Astrocyte (in vitro differentiated cells and primary cell): Measurements from ENCODE around the gene SLCO3A1. TPM values are rescaled to one million over a fixed set of nuclear protein-coding genes. Genes with fewer than 3 reads are reported as not detected.

Experiments
- DNase-seq: peaks from one replicate; pipeline ENCODE4 v3.0.0-alpha.2; 2010; ENCODE audit warnings: low read depth
- FAIRE-seq: peaks from 2 replicates; lab custom pipeline; 2011; peaks lifted over from hg19 to GRCh38; lab: Jason Lieb, UNC
- H2AFZ ChIP-seq: 2 replicates; pipeline ENCODE4 v1.6.0; 2012; ENCODE audit warnings: low read depth, low read length, inconsistent platforms
- H3K27ac ChIP-seq: 2 replicates; pipeline ENCODE4 v1.5.1; 2011; ENCODE audit warnings: low read depth, low read length, inconsistent platforms
- H3K27me3 ChIP-seq: 2 replicates; pipeline ENCODE4 v1.6.0; 2011; ENCODE audit warnings: low read length, inconsistent platforms; ENCODE audit not compliant: insufficient read depth
- H3K36me3 ChIP-seq: 2 replicates; pipeline ENCODE4 v1.5.1; 2011; ENCODE audit warnings: low read length, inconsistent platforms; ENCODE audit not compliant: insufficient read depth
- H3K4me1 ChIP-seq: 2 replicates; pipeline ENCODE4 v1.5.1; 2011; ENCODE audit warnings: low read length, inconsistent platforms; ENCODE audit not compliant: insufficient read depth
- H3K4me2 ChIP-seq: 2 replicates; pipeline ENCODE4 v1.6.0; 2012; ENCODE audit warnings: low read length, inconsistent platforms
- H3K4me3 ChIP-seq: 2 replicates; pipeline ENCODE4 v1.5.1; 2011; ENCODE audit warnings: low read depth, mild to moderate bottlenecking, low read length, inconsistent platforms; ENCODE audit not compliant: insufficient read depth
- H3K79me2 ChIP-seq: 2 replicates; pipeline ENCODE4 v1.6.0; 2012; ENCODE audit warnings: mild to moderate bottlenecking, low read length, inconsistent platforms; ENCODE audit not compliant: insufficient read depth
- H3K9ac ChIP-seq: 2 replicates; pipeline ENCODE4 v1.6.0; 2012; ENCODE audit warnings: mild to moderate bottlenecking, low read length, inconsistent platforms
- H3K9me3 ChIP-seq: 2 replicates; pipeline ENCODE4 v1.5.1; 2012; ENCODE audit warnings: low read depth, mild to moderate bottlenecking, low read length, inconsistent platforms; ENCODE audit not compliant: insufficient read depth
- H4K20me1 ChIP-seq: 2 replicates; pipeline ENCODE4 v1.6.0; 2012; ENCODE audit warnings: low read length, inconsistent platforms; ENCODE audit not compliant: insufficient read depth
- H3K27ac Mint-ChIP-seq: one replicate; pipeline ENCODE4 v1.8.0; 2021; ENCODE audit warnings: mild to moderate bottlenecking, mixed read lengths; ENCODE audit not compliant: unreplicated experiment
- H3K27me3 Mint-ChIP-seq: one replicate; pipeline ENCODE4 v1.8.0; 2021; ENCODE audit warnings: low read depth, mixed read lengths; ENCODE audit not compliant: unreplicated experiment
- H3K36me3 Mint-ChIP-seq: one replicate; pipeline ENCODE4 v1.8.0; 2021; ENCODE audit warnings: low read depth, mixed read lengths; ENCODE audit not compliant: unreplicated experiment
- H3K4me1 Mint-ChIP-seq: one replicate; pipeline ENCODE4 v1.8.0; 2021; ENCODE audit warnings: low read depth, mixed read lengths; ENCODE audit not compliant: unreplicated experiment
- H3K4me3 Mint-ChIP-seq: one replicate; pipeline ENCODE4 v1.8.0; 2021; ENCODE audit warnings: mild to moderate bottlenecking, moderate library complexity, mixed read lengths; ENCODE audit not compliant: unreplicated experiment
- H3K9me3 Mint-ChIP-seq: one replicate; pipeline ENCODE4 v1.8.0; 2021; ENCODE audit warnings: mild to moderate bottlenecking, mixed read lengths; ENCODE audit not compliant: unreplicated experiment
- CTCF ChIP-seq: IDR thresholded peaks from 2 replicates; pipeline ENCODE4 v1.5.1; 2011; ENCODE audit warnings: low read depth, mild to moderate bottlenecking, inconsistent platforms, low read length, moderate library complexity; ENCODE audit not compliant: insufficient read depth
- EZH2 ChIP-seq: IDR thresholded peaks from 2 replicates; pipeline ENCODE4 v1.6.1; 2012; ENCODE audit warnings: mild to moderate bottlenecking, low read length, inconsistent platforms; ENCODE audit not compliant: insufficient read depth
- total RNA-seq: library from RNA; stranded (reverse); gene quantifications from 2 replicates; pipeline ENCODE4 v1.2.1, GENCODE V29; 2021

Gene SLCO3A1
- total RNA-seq, 1 donor from 2014 or later, result 9.4 TPM

GRCh38 chr15:91873138-91873536 lies 19.6 kb downstream of the SLCO3A1 start:
- DNase-seq (no peak), FAIRE-seq (no peak)
- Mint-ChIP-seq H3K36me3 (no peaks in the 10 kb centered on the region), H3K9me3 (peaks cover 4% of the 10 kb centered on the region), H3K4me1 (peaks cover 2% of the 10 kb centered on the region), H3K27me3 (no peaks in the 10 kb centered on the region), H3K4me3 (no peak overlapping the region), H3K27ac (no peak overlapping the region)
- no peaks in the 10 kb centered on the region for H3K9me3 ChIP-seq
- H2AFZ ChIP-seq, result no peak overlapping the region
- no peaks in the 10 kb centered on the region for H3K4me1 ChIP-seq
- H4K20me1 ChIP-seq, result no peaks in the 10 kb centered on the region
- no peak overlapping the region for H3K4me2 ChIP-seq
- TF ChIP-seq EZH2 (no peak), CTCF (no peak)
- no peaks in the 10 kb centered on the region for H3K79me2 ChIP-seq
- H3K9ac ChIP-seq, result no peak overlapping the region
- no peak overlapping the region for H3K27ac ChIP-seq
- no peak overlapping the region for H3K4me3 ChIP-seq
- no peaks in the 10 kb centered on the region for H3K36me3 ChIP-seq
- H3K27me3 ChIP-seq, result no peaks in the 10 kb centered on the region

- TF ChIP-seq CTCF, result no peak
- TF ChIP-seq EZH2, result no peak
- Mint-ChIP-seq H3K36me3 (no peaks in the 10 kb centered on the region), H3K4me3 (no peak overlapping the region), H3K4me1 (no peaks in the 10 kb centered on the region), H3K27ac (no peak overlapping the region), H3K9me3 (peaks cover 4% of the 10 kb centered on the region), H3K27me3 (no peaks in the 10 kb centered on the region)
- Histone ChIP-seq H3K27ac (no peak overlapping the region), H3K9me3 (no peaks in the 10 kb centered on the region), H2AFZ (no peak overlapping the region), H3K4me2 (no peak overlapping the region), H3K79me2 (no peaks in the 10 kb centered on the region), H3K9ac (no peak overlapping the region), H3K4me1 (no peaks in the 10 kb centered on the region), H3K36me3 (no peaks in the 10 kb centered on the region), H3K4me3 (no peak overlapping the region), H3K27me3 (no peaks in the 10 kb centered on the region), H4K20me1 (no peaks in the 10 kb centered on the region)
- DNase-seq (no peak), FAIRE-seq (no peak)
Measured at GRCh38 chr15:91874171-91874570, 20.7 kb downstream of the SLCO3A1 start.

GRCh38 chr15:91874992-91875660 lies 21.6 kb downstream of the SLCO3A1 start:
- no peak overlapping the region for H3K27ac Mint-ChIP-seq
- no peaks in the 10 kb centered on the region for H3K27me3 ChIP-seq
- H3K27me3 Mint-ChIP-seq, result peaks cover 2% of the 10 kb centered on the region
- peaks cover 4% of the 10 kb centered on the region for H3K9me3 Mint-ChIP-seq
- H3K4me1 ChIP-seq, result no peaks in the 10 kb centered on the region
- H3K79me2 ChIP-seq, result no peaks in the 10 kb centered on the region
- TF ChIP-seq CTCF, result no peak
- TF ChIP-seq EZH2, result no peak
- H3K9ac ChIP-seq, result no peak overlapping the region
- H3K27ac ChIP-seq, result no peak overlapping the region
- no peaks in the 10 kb centered on the region for H4K20me1 ChIP-seq
- H2AFZ ChIP-seq, result no peak overlapping the region
- no peak for DNase-seq
- H3K9me3 ChIP-seq, result no peaks in the 10 kb centered on the region
- H3K4me1 Mint-ChIP-seq, result no peaks in the 10 kb centered on the region
- no peaks in the 10 kb centered on the region for H3K36me3 ChIP-seq
- no peak for FAIRE-seq
- H3K4me3 Mint-ChIP-seq, result no peak overlapping the region
- H3K36me3 Mint-ChIP-seq, result no peaks in the 10 kb centered on the region
- H3K4me2 ChIP-seq, result no peak overlapping the region
- H3K4me3 ChIP-seq, result no peak overlapping the region
